Measurements from ENCODE around the gene MTFMT. TPM values are rescaled to one million over a fixed set of nuclear protein-coding genes. Genes with fewer than 3 reads are reported as not detected.
"Not testable (repeated sequence)": the region's sequence is repeated elsewhere in the genome, so short reads cannot be mapped to it uniquely, and the experiment has no call there.

Gene MTFMT
- 10.7 TPM for polyA plus RNA-seq (2013, experiment 1 of 2)
- 12.8 TPM for polyA plus RNA-seq (2013, experiment 2 of 2)

GRCh38 chr15:65028921-65029735 is at the start of gene MTFMT:
MTFMT (minus strand) TSS chr15:65029639; CDS start chr15:65029613, 26 bp downstream.
- H3K27me3 ChIP-seq (ENCODE audit: insufficient read depth, low read length) = no peaks in the 10 kb centered on the region
- H3K9ac ChIP-seq (ENCODE audit: low read depth, low read length) = peak within 1 kb of the TSS; percentile 81
- peak within 1 kb of the TSS; percentile 87 for H3K4me3 ChIP-seq (ENCODE audit: low read length)
- peaks cover 25% of the 10 kb centered on the region for H3K36me3 ChIP-seq (ENCODE audit: insufficient read depth, low read length)
- H3K27ac ChIP-seq (ENCODE audit: low read depth, low read length) = no peak within 1 kb of the TSS; the same call in 1 of the 2 replicates
- H3K9me3 ChIP-seq (ENCODE audit: insufficient read depth, low read depth, low read length) = no peaks in the 10 kb centered on the region
- H3K4me1 ChIP-seq (ENCODE audit: insufficient read depth, low read length) = peaks cover 5% of the 10 kb centered on the region; the same call in 1 of the 2 replicates
- WGBS = under 1% methylated on average over 73 of the region's 73 CpGs

DNA sequence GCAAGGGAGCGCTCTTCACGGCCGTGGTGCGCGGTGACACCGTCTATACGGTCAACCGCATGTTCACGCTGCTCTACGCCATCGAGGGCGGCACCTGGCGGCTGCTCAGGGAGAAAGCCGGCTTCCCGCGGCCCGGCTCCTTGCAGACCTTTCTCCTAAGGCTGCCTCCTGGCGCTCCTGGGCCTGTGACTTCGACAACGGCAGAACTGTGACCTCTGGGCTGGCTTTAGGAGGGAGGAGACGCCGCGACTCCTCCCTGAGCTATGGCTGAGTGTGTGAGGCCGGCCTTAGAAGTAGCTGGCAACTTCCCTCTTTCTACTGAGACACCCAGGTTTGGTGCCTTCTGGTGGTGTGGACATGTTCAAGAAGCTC is 48.5 kb upstream of the MTFMT start:
- H3K27me3 ChIP-seq (ENCODE audit: insufficient read depth, low read length) = peaks cover 7% of the 10 kb centered on the region
- H3K9ac ChIP-seq (ENCODE audit: low read depth, low read length) = no peak overlapping the region
- WGBS = 58% methylated on average over 24 of the region's 24 CpGs
- H3K4me1 ChIP-seq (ENCODE audit: insufficient read depth, low read length) = peaks cover 16% of the 10 kb centered on the region
- H3K36me3 ChIP-seq (ENCODE audit: insufficient read depth, low read length) = no peaks in the 10 kb centered on the region
- H3K4me3 ChIP-seq (ENCODE audit: low read length) = no peak overlapping the region
- H3K9me3 ChIP-seq (ENCODE audit: insufficient read depth, low read depth, low read length) = no peaks in the 10 kb centered on the region
- no peak overlapping the region for H3K27ac ChIP-seq (ENCODE audit: low read depth, low read length)

DNA sequence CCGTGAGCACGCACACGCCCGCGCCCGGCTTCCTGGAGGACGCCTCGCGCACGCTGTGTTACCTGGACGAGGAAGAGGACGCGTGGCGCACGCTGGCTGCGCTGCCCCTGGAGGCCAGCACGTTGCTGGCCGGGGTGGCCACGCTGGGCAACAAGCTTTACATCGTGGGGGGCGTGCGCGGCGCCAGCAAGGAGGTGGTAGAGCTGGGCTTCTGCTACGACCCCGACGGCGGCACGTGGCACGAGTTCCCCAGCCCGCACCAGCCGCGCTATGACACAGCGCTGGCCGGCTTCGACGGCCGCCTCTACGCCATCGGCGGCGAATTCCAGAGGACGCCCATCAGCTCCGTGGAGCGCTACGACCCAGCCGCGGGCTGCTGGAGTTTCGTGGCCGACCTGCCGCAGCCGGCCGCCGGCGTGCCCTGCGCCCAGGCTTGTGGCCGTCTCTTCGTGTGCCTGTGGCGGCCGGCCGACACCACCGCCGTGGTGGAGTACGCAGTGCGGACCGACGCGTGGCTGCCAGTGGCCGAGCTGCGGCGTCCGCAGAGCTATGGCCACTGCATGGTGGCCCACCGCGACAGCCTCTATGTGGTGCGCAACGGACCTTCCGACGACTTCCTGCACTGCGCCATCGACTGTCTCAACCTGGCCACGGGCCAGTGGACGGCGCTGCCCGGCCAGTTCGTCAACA is 48.0 kb upstream of the MTFMT start:
- Histone ChIP-seq H3K9ac (ENCODE audit: low read depth, low read length) (no peak overlapping the region), H3K27ac (ENCODE audit: low read depth, low read length) (no peak overlapping the region), H3K9me3 (ENCODE audit: insufficient read depth, low read depth, low read length) (no peaks in the 10 kb centered on the region), H3K4me1 (ENCODE audit: insufficient read depth, low read length) (peaks cover 11% of the 10 kb centered on the region), H3K36me3 (ENCODE audit: insufficient read depth, low read length) (no peaks in the 10 kb centered on the region), H3K27me3 (ENCODE audit: insufficient read depth, low read length) (peaks cover 7% of the 10 kb centered on the region), H3K4me3 (ENCODE audit: low read length) (no peak overlapping the region)
- WGBS = 92% methylated on average over 85 of the region's 85 CpGs

DNA sequence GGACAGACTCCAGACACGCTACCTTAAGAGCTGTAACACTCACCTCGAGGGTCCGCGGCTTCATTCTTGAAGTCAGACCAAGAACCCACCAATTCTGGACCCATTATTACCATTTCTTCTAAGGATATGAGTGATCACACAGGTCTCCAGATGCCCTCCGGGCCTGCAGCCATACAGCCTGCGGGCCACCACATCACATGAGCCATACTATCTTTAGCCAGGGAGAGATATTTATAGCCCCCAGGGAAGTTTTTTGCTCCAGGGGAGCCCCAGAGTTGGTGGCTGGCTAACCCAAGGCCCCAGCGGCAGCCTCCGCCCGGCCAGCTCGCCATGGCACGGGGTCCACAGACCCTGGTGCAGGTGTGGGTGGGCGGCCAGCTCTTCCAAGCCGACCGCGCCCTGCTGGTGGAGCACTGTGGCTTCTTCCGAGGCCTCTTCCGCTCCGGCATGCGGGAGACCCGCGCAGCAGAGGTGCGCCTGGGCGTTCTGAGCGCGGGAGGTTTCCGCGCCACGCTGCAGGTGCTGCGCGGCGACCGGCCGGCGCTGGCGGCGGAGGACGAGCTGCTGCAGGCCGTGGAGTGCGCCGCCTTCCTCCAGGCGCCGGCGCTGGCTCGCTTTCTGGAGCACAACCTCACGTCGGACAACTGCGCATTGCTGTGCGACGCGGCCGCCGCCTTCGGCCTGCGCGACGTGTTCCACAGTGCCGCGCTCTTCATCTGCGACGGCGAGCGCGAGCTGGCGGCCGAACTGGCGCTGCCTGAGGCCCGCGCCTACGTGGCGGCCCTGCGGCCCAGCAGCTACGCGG is 47.2 kb upstream of the MTFMT start, which contains the start of gene KBTBD13:
TSS of gene KBTBD13 (plus strand) at position 261 of the 805 bp plus-strand sequence. CDS start at position 331, 70 bp downstream.
- no peak within 1 kb of the TSS for H3K27ac ChIP-seq (ENCODE audit: low read depth, low read length)
- H3K9ac ChIP-seq (ENCODE audit: low read depth, low read length) = no peak within 1 kb of the TSS
- WGBS = 95% methylated on average over 73 of the region's 73 CpGs
- no peaks in the 10 kb centered on the region for H3K9me3 ChIP-seq (ENCODE audit: insufficient read depth, low read depth, low read length)
- no peaks in the 10 kb centered on the region for H3K36me3 ChIP-seq (ENCODE audit: insufficient read depth, low read length)
- no peak within 1 kb of the TSS for H3K4me3 ChIP-seq (ENCODE audit: low read length)
- peaks cover 11% of the 10 kb centered on the region; the same call in 1 of the 2 replicates for H3K4me1 ChIP-seq (ENCODE audit: insufficient read depth, low read length)
- peaks cover 4% of the 10 kb centered on the region for H3K27me3 ChIP-seq (ENCODE audit: insufficient read depth, low read length)

- H3K36me3 ChIP-seq (ENCODE audit: insufficient read depth, low read length); H3K4me3 ChIP-seq (ENCODE audit: low read length); H3K27ac ChIP-seq (ENCODE audit: low read depth, low read length); H3K4me1 ChIP-seq (ENCODE audit: insufficient read depth, low read length); H3K9me3 ChIP-seq (ENCODE audit: insufficient read depth, low read depth, low read length); H3K27me3 ChIP-seq (ENCODE audit: insufficient read depth, low read length); H3K9ac ChIP-seq (ENCODE audit: low read depth, low read length): not testable (repeated sequence)
- WGBS = 94% methylated on average over 12 of the region's 12 CpGs
These were observed 46.4 kb upstream of the MTFMT start for GRCh38 chr15:65075607-65076395.

DNA sequence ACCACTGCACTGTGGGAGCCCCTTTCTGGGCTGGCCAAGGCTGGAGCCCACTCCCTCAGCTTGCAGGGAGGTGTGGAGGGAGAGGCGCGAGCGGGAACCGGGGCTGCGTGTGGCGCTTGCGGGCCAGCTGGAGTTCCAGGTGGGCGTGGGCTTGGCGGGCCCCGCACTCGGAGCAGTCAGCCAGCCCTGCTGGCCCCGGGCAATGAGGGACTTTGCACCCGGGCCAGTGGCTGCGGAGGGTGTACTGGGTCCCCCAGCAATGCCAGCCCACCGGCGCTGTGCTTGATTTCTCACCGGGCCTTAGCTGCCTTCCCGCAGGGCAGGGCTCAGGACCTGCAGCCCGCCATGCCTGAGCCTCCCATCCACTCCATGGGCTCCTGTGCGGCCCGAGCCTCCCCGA is 45.5 kb upstream of the MTFMT start:
- H3K36me3 ChIP-seq (ENCODE audit: insufficient read depth, low read length); H3K4me3 ChIP-seq (ENCODE audit: low read length); H3K9ac ChIP-seq (ENCODE audit: low read depth, low read length); H3K9me3 ChIP-seq (ENCODE audit: insufficient read depth, low read depth, low read length); H3K4me1 ChIP-seq (ENCODE audit: insufficient read depth, low read length); H3K27ac ChIP-seq (ENCODE audit: low read depth, low read length); H3K27me3 ChIP-seq (ENCODE audit: insufficient read depth, low read length): not testable (repeated sequence)
- WGBS = 95% methylated on average over 22 of the region's 22 CpGs

- WGBS = 92% methylated on average over 3 of the region's 3 CpGs
- Histone ChIP-seq H3K9ac (ENCODE audit: low read depth, low read length) (no peak overlapping the region), H3K4me3 (ENCODE audit: low read length) (no peak overlapping the region), H3K4me1 (ENCODE audit: insufficient read depth, low read length) (peaks cover 12% of the 10 kb centered on the region), H3K36me3 (ENCODE audit: insufficient read depth, low read length) (no peaks in the 10 kb centered on the region), H3K9me3 (ENCODE audit: insufficient read depth, low read depth, low read length) (no peaks in the 10 kb centered on the region), H3K27ac (ENCODE audit: low read depth, low read length) (no peak overlapping the region), H3K27me3 (ENCODE audit: insufficient read depth, low read length) (no peaks in the 10 kb centered on the region; the same call in 1 of the 2 replicates)
These were observed 43.2 kb upstream of the MTFMT start for GRCh38 chr15:65072617-65073016.

DNA sequence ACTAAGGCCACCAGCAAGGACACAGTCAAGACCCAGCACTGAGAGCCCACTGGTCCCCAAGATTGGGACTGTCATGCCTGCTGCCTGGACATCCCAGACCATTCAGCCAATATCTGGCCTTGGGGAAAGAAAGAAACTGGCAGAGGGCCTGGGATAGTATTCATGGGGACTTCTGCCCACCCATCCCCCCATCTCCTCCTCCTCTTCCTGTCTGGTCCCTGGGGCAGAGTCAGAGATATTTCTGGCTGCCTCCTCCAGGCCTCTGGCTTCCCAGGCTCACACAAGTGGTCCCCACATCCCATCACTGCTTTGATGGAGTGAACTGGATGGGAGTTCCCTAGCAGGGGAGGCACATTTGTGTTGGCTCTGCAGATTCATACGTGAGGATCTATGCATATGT is 42.6 kb upstream of the MTFMT start:
- no peaks in the 10 kb centered on the region for H3K9me3 ChIP-seq (ENCODE audit: insufficient read depth, low read depth, low read length)
- no peaks in the 10 kb centered on the region for H3K36me3 ChIP-seq (ENCODE audit: insufficient read depth, low read length)
- no peak overlapping the region for H3K9ac ChIP-seq (ENCODE audit: low read depth, low read length)
- H3K4me3 ChIP-seq (ENCODE audit: low read length) = no peak overlapping the region
- no peaks in the 10 kb centered on the region for H3K27me3 ChIP-seq (ENCODE audit: insufficient read depth, low read length)
- no peak overlapping the region for H3K27ac ChIP-seq (ENCODE audit: low read depth, low read length)
- peaks cover 16% of the 10 kb centered on the region for H3K4me1 ChIP-seq (ENCODE audit: insufficient read depth, low read length)
- 71% methylated on average over 1 of the region's 1 CpG for WGBS

DNA sequence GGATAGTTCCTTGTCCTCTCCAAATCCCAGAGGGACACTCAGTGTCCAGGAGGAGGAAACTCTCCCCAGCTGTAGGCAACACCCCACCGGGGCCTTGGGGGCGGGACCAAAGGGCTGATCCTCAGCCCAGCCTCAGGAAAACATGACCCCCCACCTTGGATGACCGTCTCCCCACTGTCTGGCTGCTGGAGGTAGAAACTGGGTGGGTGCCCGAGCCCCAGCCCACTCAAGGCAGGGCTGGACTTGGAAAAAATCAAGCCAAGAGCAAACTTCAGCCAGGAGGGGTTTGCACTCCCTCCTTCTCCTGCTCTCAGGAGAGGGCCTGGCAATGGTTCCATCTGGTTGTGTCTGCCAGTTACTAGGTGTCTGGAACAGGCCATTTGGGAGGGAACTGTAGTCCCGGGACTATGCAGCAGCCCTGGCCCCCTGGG is 42.0 kb upstream of the MTFMT start:
- Histone ChIP-seq H3K27ac (ENCODE audit: low read depth, low read length) (no peak overlapping the region), H3K9ac (ENCODE audit: low read depth, low read length) (no peak overlapping the region), H3K4me3 (ENCODE audit: low read length) (no peak overlapping the region), H3K9me3 (ENCODE audit: insufficient read depth, low read depth, low read length) (no peaks in the 10 kb centered on the region), H3K36me3 (ENCODE audit: insufficient read depth, low read length) (no peaks in the 10 kb centered on the region), H3K27me3 (ENCODE audit: insufficient read depth, low read length) (no peaks in the 10 kb centered on the region), H3K4me1 (ENCODE audit: insufficient read depth, low read length) (peaks cover 21% of the 10 kb centered on the region)
- WGBS = 77% methylated on average over 5 of the region's 5 CpGs

DNA sequence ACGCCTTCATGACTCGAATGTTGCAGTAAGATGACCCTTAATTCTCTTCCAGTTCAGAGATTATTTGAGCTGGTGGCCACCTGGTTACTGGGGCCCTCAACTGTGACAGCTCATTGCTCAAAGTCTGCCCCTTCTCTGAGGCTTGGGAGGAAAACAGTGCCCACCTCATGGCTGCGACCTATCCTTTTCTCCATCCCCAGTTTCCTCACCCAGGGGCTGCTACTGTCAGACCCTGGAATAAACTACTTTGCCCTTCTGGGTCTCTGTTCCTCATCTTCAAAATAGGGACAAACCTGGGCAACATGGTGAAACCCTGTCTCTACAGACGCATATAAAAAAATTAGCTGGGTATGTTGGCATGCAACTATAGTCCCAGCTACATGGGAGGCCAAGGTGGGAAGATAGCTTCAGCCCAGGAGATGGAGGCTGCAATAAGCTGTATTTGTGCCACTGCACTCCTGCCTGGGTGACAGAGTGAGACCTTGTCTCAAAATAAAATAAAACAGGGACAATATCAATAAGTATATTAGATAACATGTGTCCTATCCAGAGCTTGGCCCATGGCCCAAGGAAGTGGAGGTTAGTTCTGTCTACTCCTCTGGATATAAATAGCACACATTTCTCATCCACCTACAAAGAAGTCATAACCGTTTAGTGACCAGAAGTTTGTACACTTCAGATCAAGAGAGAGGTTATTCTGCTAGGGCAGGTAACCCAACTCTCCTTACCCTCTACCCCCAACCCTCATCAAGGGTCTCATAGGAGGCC is 40.5 kb upstream of the MTFMT start:
- Histone ChIP-seq H3K9me3 (ENCODE audit: insufficient read depth, low read depth, low read length) (no peaks in the 10 kb centered on the region), H3K9ac (ENCODE audit: low read depth, low read length) (no peak overlapping the region), H3K4me1 (ENCODE audit: insufficient read depth, low read length) (peaks cover 33% of the 10 kb centered on the region), H3K36me3 (ENCODE audit: insufficient read depth, low read length) (no peaks in the 10 kb centered on the region), H3K27me3 (ENCODE audit: insufficient read depth, low read length) (no peaks in the 10 kb centered on the region), H3K27ac (ENCODE audit: low read depth, low read length) (no peak overlapping the region), H3K4me3 (ENCODE audit: low read length) (no peak overlapping the region)
- 95% methylated on average over 5 of the region's 5 CpGs for WGBS

Data from HUES64 (cell line).